Measurements from ENCODE around the gene GNA12.
"Not testable (repeated sequence)": the region's sequence is repeated elsewhere in the genome, so short reads cannot be mapped to it uniquely, and the experiment has no call there.

The GNA12 gene

GRCh38 chr7:2743523-2744185 is 100.5 kb downstream of the GNA12 start:
- DNase-seq, result not testable (repeated sequence)

GRCh38 chr7:2738766-2739549 is 105.2 kb downstream of the GNA12 start:
- no peak for DNase-seq

DNA sequence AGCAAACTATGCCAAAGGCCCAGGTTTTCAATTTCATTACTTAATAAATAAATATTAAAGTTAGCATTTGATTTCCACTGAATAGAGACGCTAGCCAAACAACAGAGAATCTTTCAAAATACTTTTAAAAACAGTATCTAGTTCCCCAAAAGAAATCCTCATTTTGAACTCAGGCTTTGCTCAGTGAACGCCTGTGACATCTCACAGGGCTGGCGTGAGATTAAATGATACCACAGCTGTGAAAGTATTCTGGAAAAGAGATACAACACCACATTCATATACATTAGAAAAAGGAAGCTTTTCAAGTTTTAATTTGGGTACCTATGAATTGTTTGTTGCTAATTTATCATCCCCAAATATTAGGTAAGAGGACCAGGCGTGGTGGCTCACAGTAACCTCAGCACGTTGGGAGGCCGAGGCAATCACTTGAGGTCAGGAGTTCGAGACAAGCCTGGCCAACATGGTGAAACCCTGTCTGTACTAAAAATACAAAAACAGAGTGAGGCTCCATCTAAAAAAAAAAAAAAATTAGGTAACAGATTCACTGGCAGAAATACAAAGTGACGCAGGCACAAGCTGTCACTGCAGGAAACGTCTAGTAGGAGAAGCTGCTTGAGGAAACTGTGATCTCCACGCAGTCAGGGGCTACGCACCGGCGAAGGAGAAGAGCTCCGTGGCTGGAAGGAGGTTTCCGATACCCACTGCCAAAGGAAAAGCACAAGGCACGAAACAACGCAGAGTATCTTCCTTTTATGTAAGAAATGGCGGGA is 106.2 kb downstream of the GNA12 start:
- no peak for DNase-seq

GRCh38 chr7:2737005-2737743 is 106.9 kb downstream of the GNA12 start:
- DNase-seq, result not testable (repeated sequence)

GRCh38 chr7:2736411-2736914 is 107.6 kb downstream of the GNA12 start:
- no peak for DNase-seq

- DNase-seq, result no peak
Observed at GRCh38 chr7:2735744-2736143, 108.4 kb downstream of the GNA12 start.

- DNase-seq, result no peak
Observed at GRCh38 chr7:2734751-2735571, 109.1 kb downstream of the GNA12 start.

DNA sequence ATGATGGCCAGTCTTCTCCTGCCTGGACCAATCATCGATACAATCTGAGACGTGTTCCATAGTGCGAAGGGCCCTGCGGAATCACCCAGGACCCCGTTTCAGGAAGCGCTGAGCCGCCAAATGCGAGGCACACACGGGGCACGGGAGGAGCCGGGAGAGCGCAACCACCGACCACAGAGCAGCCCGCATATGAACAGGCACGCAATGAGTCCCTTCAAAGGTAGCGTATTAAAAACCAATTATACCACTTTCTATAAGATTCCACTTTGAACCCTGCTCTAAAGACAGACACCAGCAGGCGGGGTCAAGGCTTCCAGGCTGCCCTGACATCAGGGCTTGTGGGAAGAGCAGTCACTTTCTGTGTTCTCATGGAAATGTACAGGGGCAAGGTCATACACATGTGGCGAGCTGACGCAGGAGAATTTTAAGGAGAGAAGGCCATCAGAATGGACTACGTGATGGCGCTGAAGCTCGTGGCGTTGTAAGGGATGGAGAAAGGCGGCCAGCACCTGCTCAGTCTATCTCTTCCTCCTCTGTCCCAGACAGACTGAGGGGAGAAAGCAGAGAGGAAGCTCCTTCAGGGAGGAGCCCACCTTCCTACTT is 109.9 kb downstream of the GNA12 start:
- DNase-seq, result no peak

DNA sequence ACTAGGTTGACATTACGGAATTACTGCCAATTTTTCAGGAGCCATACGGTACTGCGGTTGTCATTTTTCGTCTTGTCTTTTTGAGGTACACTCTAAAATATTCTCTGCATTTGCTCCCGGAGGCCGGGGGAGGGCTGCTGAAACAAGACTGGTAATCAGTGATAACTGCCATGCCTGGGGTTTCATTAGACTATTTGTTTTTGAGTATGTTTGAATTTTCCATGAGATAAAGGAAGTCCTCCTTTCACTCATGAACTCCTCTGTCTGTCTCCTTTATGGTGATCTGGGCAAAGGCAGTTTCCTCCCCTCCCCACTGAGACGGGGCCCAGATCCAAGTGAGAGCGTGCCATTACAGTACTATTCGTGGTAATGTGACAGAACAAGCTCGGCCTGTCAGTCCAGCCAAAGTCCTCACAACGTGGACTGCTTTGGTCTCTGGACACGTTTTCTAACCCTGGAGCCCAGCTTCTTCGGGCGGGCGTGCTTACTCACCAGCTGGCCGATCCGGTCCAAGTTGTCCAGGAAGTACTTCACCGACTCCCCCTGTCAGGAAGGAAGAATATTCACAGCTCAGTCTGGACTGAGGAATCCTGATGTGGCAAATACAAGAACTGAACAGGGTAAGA is 111.0 kb downstream of the GNA12 start:
- DNase-seq, result no peak

DNA sequence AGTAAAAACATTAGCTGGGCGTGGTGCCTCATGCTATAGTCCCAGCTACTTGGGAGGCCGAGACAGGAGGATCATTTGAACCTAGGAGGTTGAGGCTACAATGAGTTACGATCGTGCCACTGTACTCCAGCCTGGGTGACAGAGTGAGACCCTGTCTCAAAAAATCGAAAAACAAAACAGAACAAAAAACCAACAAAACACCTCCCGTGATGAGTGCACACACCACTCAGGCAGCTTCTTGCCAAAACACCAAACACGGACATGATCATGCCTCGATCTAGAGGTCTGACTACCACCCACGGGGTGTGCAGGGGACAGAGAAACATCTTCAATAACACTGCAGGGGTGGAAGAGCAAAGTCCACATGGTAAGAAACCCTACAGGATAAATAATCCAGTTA is 111.7 kb downstream of the GNA12 start:
- no peak for DNase-seq

- no peak for DNase-seq
Observed at GRCh38 chr7:2730846-2731770, 113.0 kb downstream of the GNA12 start.

- no peak for DNase-seq
Observed at GRCh38 chr7:2729893-2730716, 114.0 kb downstream of the GNA12 start.

DNA sequence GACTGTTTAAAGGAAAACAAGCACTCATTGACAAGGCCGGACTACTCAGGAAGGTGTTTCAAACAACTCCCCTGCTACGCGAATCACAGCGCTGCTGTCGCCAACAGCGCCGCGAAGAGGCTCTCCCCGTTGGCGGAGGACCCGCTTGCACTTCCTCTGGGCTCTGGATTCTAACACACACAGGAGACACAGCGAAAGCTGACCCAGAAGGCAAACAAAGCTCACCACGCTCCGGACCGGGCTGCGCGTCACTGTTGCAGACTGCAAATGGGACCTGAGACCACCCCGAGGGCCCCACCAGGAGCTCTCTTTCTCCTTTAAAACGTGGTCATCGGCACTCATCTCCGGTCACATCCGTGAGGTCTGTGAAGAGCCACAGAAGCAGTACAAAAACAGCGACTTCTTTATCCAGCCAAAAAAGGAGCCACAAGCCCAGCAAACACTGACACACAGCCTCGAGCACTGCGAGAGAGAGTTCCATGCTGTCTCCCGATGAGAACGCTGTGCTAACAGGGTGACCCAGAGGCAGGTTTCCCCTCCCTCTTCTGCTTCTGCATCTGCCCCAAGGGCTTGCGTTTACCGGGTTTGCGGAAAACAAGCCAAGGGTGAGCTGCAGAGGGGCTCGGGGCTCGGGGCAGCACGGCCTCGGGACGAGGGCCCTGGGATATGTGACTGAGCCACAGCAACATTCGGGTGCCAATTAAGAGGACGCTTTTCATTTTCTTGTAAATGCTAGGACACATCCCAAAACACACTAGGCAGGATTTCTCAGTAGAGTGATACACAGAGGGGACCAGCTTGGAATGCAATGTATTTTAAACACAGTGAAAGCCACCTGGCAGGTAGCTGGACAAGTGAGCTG is 114.8 kb downstream of the GNA12 start:
- DNase-seq, result no peak

DNA sequence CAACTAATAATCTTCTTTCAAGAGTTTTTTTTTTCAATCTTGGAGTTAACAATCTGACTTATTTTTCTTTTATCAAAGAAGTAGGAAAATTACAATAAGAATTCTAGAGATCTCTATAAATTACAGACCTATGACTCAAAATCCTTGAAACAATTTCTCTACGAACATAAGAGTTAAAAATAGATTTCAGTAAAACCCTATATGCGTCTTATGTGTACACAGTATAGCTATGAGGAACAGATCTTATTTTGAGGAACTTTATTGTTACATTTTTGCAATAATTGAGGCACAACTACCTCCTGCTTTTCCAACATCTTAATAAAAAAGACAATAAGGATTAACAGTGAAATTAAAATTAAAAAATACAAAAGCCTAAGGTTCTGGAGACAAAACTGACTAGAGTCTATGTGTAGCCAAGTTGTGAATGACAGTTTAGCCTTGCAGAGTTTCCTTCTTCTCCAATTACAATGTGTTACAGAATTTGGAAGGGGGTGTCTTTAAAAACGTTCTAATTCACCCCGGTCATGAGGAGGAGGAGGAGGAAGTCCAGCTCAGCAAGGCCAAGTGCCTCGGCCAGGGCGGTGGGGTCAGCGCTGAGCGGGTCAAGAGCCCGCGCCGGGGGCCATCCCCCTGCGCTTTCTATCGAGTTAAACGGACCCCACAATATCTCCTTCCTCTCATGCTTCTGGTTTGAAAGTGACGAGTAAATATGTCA is 115.6 kb downstream of the GNA12 start:
- DNase-seq, result no peak

DNA sequence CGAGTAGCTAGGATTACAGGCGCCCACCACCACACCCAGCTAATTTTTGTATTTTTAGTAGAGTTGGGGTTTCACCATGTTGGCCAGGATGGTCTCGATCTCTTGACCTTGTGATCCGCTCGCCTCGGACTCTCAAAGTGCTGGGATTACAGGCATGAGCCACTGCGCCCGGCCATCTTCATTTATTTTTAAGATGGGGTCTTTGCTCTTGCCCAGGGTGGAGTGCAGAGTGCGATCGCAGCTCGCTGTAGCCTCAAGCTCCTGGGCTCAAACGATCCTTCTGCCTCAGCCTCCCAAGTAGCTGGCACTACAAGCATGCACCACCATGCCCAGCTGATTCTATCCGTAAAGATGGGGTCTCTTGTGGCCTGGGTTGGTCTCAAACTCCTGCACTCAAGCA is 116.9 kb downstream of the GNA12 start:
- not testable (repeated sequence) for DNase-seq

DNA sequence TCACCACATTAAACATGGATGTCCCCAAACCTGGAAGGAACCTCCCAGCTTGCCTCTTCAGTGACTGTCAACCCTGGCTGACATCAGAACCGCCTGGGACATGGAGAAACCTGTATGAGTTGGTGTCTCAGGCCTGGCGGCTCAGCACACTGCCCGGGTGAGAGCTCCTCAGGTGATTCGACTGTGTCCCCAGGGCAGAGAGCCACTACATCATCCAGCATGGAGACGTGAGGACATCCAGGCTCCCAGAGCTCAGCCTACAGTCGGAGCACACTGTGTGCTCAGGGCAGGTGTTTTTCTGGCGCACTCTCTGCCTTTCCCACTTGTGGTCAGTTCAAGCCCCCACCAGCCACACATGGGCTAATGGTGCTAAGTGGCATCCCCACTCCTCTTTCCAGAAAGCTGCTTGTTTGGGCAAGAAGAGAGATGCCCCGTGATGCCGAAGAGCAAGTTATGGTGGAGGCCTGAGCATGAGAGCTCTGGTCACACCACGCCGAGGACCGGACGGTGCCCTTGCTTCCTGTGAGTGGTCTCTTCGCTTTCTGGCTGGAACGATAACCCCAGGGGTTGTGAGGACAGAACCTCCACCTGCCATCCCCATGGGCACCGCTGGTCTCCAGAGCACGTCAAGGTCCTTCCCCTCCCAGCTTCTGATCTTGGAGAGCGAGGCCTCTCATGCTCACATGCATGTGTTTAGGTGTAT is 117.6 kb downstream of the GNA12 start:
- no peak for DNase-seq
